HFF-Myc (cell line): ENCODE data around the gene PPP1R26.
"Not testable (repeated sequence)": the region's sequence is repeated elsewhere in the genome, so short reads cannot be mapped to it uniquely, and the experiment has no call there.

Experiments
- DNase-seq: peaks from one replicate; pipeline ENCODE4 v3.0.0-alpha.2; 2011; ENCODE audit warnings: low read depth; ENCODE audit errors: extremely low read depth
- H3K4me3 ChIP-seq: replicated peaks from 2 replicates; pipeline ENCODE4 v1.5.1; 2011; ENCODE audit warnings: low read depth, mild to moderate bottlenecking, control low read depth, low read length
- CTCF ChIP-seq: IDR thresholded peaks from 2 replicates; pipeline ENCODE4 v1.5.1; 2012; ENCODE audit warnings: mild to moderate bottlenecking, low read depth, low read length, control low read depth; ENCODE audit errors: missing control alignments

The PPP1R26 gene

GRCh38 chr9:135526730-135527571, 47.4 kb downstream of the PPP1R26 start:
- TF ChIP-seq CTCF, result no peak

DNA sequence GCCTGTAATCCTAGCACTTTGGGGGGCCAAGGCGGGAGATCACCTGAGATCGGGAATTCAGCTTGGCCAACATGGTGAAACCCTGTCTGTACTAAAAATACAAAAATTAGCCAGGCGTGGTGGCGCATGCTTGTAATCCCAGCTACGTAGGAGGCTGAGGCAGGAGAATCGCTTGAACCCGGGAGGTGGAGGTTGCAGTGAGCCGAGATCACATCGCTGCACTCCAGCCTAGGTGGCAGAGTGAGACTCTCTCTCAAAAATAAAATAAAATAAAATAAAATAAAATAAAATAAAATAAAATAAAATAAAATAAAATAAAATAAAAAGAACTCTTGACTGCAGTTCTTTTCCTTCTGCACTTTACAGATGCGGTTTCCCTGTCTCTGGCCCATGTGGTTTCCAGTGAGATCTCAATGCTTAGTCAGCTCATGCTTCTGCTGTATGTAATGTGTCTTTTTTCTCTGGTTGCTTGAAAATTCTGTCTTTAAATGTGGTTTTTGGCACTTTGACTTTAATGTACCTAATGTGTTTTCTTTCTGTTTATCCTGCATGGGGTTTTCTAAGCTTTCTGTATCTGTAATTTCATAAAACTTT, 49.4 kb downstream of the PPP1R26 start:
- DNase-seq, H3K4me3 ChIP-seq: not testable (repeated sequence)

More at GRCh38 chr9:135526730-135527571, 47.4 kb downstream of the PPP1R26 start:
- no peak overlapping the region for H3K4me3 ChIP-seq
- no peak for DNase-seq

DNA sequence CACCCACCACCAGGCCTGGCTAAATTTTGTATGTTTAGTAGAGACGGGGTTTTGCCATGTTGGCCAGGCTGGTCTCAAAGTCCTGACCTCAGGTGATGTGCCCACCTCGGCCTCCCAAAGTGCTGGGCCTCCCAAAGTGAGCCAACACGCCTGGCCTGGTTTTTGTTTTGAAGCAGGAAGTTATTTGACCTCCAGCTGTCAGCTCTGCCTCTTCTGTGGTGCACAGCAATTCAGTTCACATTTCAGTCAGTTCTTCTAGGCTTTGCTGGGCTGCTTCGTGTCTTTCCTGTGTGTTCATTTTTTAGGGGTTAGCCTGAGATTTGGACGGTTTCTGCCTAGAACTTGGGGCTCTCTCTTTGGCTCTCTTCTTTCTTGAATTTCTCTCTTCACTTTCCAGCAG, 50.6 kb downstream of the PPP1R26 start:
- no peak for DNase-seq
- no peak overlapping the region for H3K4me3 ChIP-seq
- TF ChIP-seq CTCF, result no peak

- no peak for TF ChIP-seq CTCF
- H3K4me3 ChIP-seq, result no peak overlapping the region
- no peak for DNase-seq
Measured at GRCh38 chr9:135531096-135531495, 51.5 kb downstream of the PPP1R26 start.

DNA sequence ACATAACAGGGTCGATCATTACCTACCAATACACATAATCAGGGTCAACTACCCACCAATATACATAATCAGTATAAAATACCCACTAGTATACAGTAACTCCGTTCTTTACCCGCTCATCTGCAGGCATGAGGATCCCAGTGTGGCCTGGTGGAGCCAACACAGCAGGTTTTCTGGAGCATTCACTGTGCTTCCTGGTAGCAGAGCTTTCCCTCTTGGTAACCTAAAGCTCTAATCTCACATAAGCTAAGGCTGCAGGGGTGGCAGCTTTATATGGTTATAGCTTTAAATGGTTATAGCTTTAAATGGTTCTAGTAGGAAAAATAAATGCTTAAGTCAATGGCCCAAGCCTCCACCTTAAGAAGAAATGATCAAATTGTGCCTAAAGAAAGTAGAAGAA, 53.5 kb downstream of the PPP1R26 start:
- no peak for TF ChIP-seq CTCF
- DNase-seq, result no peak
- no peak overlapping the region for H3K4me3 ChIP-seq

DNA sequence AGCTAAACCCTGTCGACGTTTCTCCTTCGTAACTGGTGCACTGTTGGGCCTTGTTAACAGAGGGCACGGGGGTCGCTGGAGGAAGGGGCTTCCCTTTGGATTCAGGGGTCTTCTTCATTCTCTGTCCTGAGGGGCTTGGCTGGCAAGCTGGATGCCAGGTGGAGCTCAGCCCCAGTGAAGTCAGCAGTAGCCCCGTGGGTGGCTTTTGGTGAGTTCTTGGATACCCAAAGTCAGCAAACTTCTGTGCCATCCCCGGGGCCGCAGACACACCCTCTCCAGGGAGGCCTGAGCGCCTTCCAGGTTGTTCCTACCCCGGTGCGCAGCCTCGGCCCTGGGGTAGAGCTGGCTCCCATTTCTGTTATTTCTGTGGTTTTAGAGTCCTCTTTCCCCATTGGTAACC, 54.1 kb downstream of the PPP1R26 start:
- no peak for TF ChIP-seq CTCF
- no peak for DNase-seq
- no peak overlapping the region for H3K4me3 ChIP-seq

GRCh38 chr9:135534192-135534711, 54.7 kb downstream of the PPP1R26 start:
- DNase-seq, H3K4me3 ChIP-seq: not testable (repeated sequence)

- not testable (repeated sequence) for H3K4me3 ChIP-seq, DNase-seq
Measured at GRCh38 chr9:135534826-135535225, 55.2 kb downstream of the PPP1R26 start.

GRCh38 chr9:135535631-135536030, 56.0 kb downstream of the PPP1R26 start:
- not testable (repeated sequence) for H3K4me3 ChIP-seq, DNase-seq
